H1 (cell line): ENCODE results near the gene ATP10D.

Source experiments
- CREB1 ChIP-seq: IDR thresholded peaks from 2 replicates; pipeline ENCODE4 v1.6.1; 2012; ENCODE audit warnings: inconsistent platforms
- RAD21 ChIP-seq, 2 experiments: IDR thresholded peaks in 1 of 2; conservative IDR thresholded peaks in 1 of 2; 2 replicates each; pipeline ENCODE4 v1.6.1; 2011; ENCODE audit warnings: low read depth in 2 of 2, low read length in 2 of 2, improper control_type of control experiment in 1 of 2, inconsistent platforms in 1 of 2, mild to moderate bottlenecking in 1 of 2, moderate library complexity in 1 of 2
- RFX5 ChIP-seq: IDR thresholded peaks from 2 replicates; pipeline ENCODE4 v1.6.1; 2011; ENCODE audit warnings: low read depth, low read length, improper control_type of control experiment, borderline replicate concordance
- YY1 ChIP-seq: IDR thresholded peaks from 2 replicates; pipeline ENCODE4 v1.6.1; 2011; ENCODE audit warnings: low read depth, mild to moderate bottlenecking, low read length
- TF ChIP-seq, protein P1 (sequence below): IDR thresholded peaks from 2 replicates; pipeline ENCODE4 v1.6.1; 2011; ENCODE audit warnings: low read depth, mild to moderate bottlenecking, low read length; ENCODE audit not compliant: insufficient read depth

DNA sequence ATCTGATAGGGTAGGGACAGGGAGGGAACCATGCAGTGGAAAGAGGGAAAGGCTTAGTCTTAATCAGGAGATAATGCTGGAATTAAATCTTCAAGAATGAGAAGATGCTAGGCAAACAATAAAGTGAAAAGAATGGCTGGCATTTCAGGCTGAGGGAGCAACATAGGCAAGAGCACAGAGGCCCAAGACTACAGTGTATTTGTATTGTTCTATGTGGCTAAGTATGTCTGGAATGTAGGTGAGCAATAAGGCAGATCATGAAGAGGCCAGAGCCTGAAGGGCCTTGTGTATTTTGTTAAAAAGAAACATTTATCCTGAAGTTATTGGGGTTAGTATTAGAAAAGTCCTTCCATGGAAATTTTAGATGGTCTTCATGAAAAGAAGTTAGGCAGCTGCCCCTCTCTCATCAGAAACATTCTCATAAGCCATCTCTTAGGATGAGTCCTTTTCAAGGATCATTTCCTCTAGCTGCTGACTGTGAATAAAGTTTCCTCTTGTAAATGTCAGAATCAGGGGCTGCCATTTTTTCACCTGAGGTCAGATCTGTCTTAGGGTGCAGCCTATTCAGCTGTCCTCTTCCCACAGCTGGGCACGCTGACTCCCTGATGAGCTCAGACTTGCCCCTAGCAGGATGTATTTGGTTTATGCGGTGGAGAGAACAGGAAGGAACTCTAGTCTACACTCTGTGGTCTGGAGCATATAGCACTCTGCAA lies 46.3 kb downstream of the ATP10D start:
- TF ChIP-seq, protein P1, sequence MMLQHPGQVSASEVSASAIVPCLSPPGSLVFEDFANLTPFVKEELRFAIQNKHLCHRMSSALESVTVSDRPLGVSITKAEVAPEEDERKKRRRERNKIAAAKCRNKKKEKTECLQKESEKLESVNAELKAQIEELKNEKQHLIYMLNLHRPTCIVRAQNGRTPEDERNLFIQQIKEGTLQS, result no peak
- TF ChIP-seq CREB1, result no peak
- no peak for TF ChIP-seq YY1
- no peak for TF ChIP-seq RAD21 (IDR thresholded peaks at IDR 0.05 in 1 of 2, conservative IDR thresholded peaks at IDR 0.05 in 1 of 2; ENCODE audit: low read depth in 2 of 2, low read length in 2 of 2)
- no peak for TF ChIP-seq RFX5
